PC-9 (cell line): ENCODE measurements around the gene EIF4A3. TPM values are rescaled to one million over a fixed set of nuclear protein-coding genes. Genes with fewer than 3 reads are reported as not detected.

ENCODE experiments used
- BruUV-seq: library from RNA; stranded (reverse); fragments of 400-500 nt; replicated peaks from 2 replicates; lab custom pipeline; 2021; lab: Mats Ljungman, UMichigan
- CTCF ChIA-PET: fragments of 300-600 bp; sonication (Branson Sonifier 250); formaldehyde crosslinking; loops from one replicate; lab custom pipeline; 2022; ENCODE audit warnings: antibody characterized with exemption; lab: Charles Lee
- POLR2A ChIA-PET: fragments of 300-600 bp; sonication (Branson Sonifier 250); formaldehyde crosslinking; loops from one replicate; lab custom pipeline; 2022; ENCODE audit warnings: antibody characterized with exemption; ENCODE audit not compliant: unreplicated experiment; lab: Charles Lee
- DNase-seq, 2 experiments: peaks; one replicate each; pipeline versions ENCODE4 v3.0.0 to v3.0.0-alpha.2; 2015 to 2022; ENCODE audit warnings: mixed read lengths in 1 of 2
- H2AFZ ChIP-seq: fragments of 200-600 bp; sonication (generic); 2 replicates; pipeline ENCODE4 v1.8.1; 2017; ENCODE audit warnings: antibody characterized with exemption
- H3F3A ChIP-seq: fragments of 200-600 bp; sonication (generic); 2 replicates; pipeline ENCODE4 v1.8.1; 2017; ENCODE audit warnings: antibody characterized with exemption, mild to moderate bottlenecking, low read depth; ENCODE audit not compliant: insufficient read depth
- H3K27ac ChIP-seq: fragments of 200-600 bp; sonication (generic); 2 replicates; pipeline ENCODE4 v1.6.1; 2016; ENCODE audit warnings: mixed run types
- H3K27me3 ChIP-seq: fragments of 200-600 bp; sonication (generic); 2 replicates; pipeline ENCODE4 v1.6.1; 2016; ENCODE audit warnings: low read depth, mixed run types; ENCODE audit not compliant: insufficient read depth
- H3K36me3 ChIP-seq: fragments of 200-600 bp; sonication (generic); 2 replicates; pipeline ENCODE4 v1.6.1; 2016; ENCODE audit warnings: low read depth, mixed run types
- H3K4me1 ChIP-seq: fragments of 200-600 bp; sonication (generic); replicated peaks from 2 replicates; pipeline ENCODE4 v1.6.1; 2016; ENCODE audit warnings: mixed run types; ENCODE audit not compliant: insufficient read depth
- H3K4me2 ChIP-seq: fragments of 200-600 bp; sonication (generic); 2 replicates; pipeline ENCODE4 v1.6.1; 2017; ENCODE audit warnings: mixed run types
- H3K4me3 ChIP-seq: fragments of 200-600 bp; sonication (generic); 2 replicates; pipeline ENCODE4 v1.6.1; 2016; ENCODE audit warnings: mixed run types
- H3K79me2 ChIP-seq: fragments of 200-600 bp; sonication (generic); 2 replicates; pipeline ENCODE4 v1.6.1; 2017; ENCODE audit warnings: low read depth, mixed run types
- H3K9me2 ChIP-seq: fragments of 200-600 bp; sonication (generic); 2 replicates; pipeline ENCODE4 v1.8.1; 2017; ENCODE audit warnings: mild to moderate bottlenecking; ENCODE audit not compliant: insufficient read depth
- H3K9me3 ChIP-seq: fragments of 200-600 bp; sonication (generic); 2 replicates; pipeline ENCODE4 v1.8.1; 2016; ENCODE audit warnings: low read depth; ENCODE audit not compliant: insufficient read depth
- H4K20me1 ChIP-seq: fragments of 200-600 bp; sonication (generic); 2 replicates; pipeline ENCODE4 v1.8.1; 2017; ENCODE audit not compliant: insufficient read depth
- CTCF ChIP-seq: fragments of 200-600 bp; sonication (generic); conservative IDR thresholded peaks from 2 replicates; pipeline ENCODE4 v1.6.1; 2017; ENCODE audit warnings: mixed run types, antibody characterized with exemption, mild to moderate bottlenecking, moderate library complexity
- EZH2 ChIP-seq: fragments of 200-600 bp; sonication (generic); IDR thresholded peaks from 2 replicates; pipeline ENCODE4 v1.8.0; 2017; ENCODE audit warnings: antibody characterized with exemption, low read depth
- intact Hi-C: fragments of 100-400 bp; cut with micrococcal nuclease; formaldehyde crosslinking; loops from one replicate; pipeline ENCODE4 v1.10.0; 2022; ENCODE audit not compliant: unreplicated experiment
- total RNA-seq: library from RNA; stranded (reverse); gene quantifications from 2 replicates; pipeline ENCODE4 v1.2.3, GENCODE V29; 2021

EIF4A3 gene
- total RNA-seq, 1 experiment from 2014 or later: 114 TPM

GRCh38 chr17:80117491-80118401, 29.2 kb downstream of the EIF4A3 start:
- no peak for DNase-seq
- TF ChIP-seq EZH2 (no peak), CTCF (no peak)
- ChIA-PET POLR2A (no interaction called here), CTCF (no interaction called here)
- Histone ChIP-seq H4K20me1 (no peaks in the 10 kb centered on the region), H3K9me2 (no peaks in the 10 kb centered on the region), H3K4me2 (no peak overlapping the region), H3K36me3 (no peaks in the 10 kb centered on the region), H3K79me2 (no peaks in the 10 kb centered on the region), H3K27ac (no peak overlapping the region), H3K27me3 (no peaks in the 10 kb centered on the region), H3K4me1 (no peaks in the 10 kb centered on the region), H3F3A (no peaks in the 10 kb centered on the region), H3K9me3 (no peaks in the 10 kb centered on the region), H2AFZ (no peak overlapping the region), H3K4me3 (no peak overlapping the region)
- no TSS peak for BruUV-seq
- intact Hi-C loops: no loop called here

GRCh38 chr17:80116921-80117380, 30.0 kb downstream of the EIF4A3 start:
- Histone ChIP-seq H3K9me3 (no peaks in the 10 kb centered on the region), H3K4me2 (no peak overlapping the region), H3K36me3 (no peaks in the 10 kb centered on the region), H3F3A (no peaks in the 10 kb centered on the region), H2AFZ (no peak overlapping the region), H3K79me2 (no peaks in the 10 kb centered on the region), H3K4me3 (no peak overlapping the region), H3K27ac (no peak overlapping the region), H3K4me1 (no peaks in the 10 kb centered on the region), H3K9me2 (no peaks in the 10 kb centered on the region), H4K20me1 (no peaks in the 10 kb centered on the region), H3K27me3 (no peaks in the 10 kb centered on the region)
- ChIA-PET POLR2A (no interaction called here), CTCF (no interaction called here)
- no peak for DNase-seq
- BruUV-seq: no TSS peak
- no peak for TF ChIP-seq CTCF
- no peak for TF ChIP-seq EZH2
- intact Hi-C loops: no loop called here

GRCh38 chr17:80116276-80116920, 30.5 kb downstream of the EIF4A3 start:
- POLR2A ChIA-PET: interaction anchor here (0.6 kb wide), 1 partner anchor 15 kb away, joined by 4 read pairs; the partner anchor contains the start of gene GAA
- Histone ChIP-seq H3K4me3 (no peak overlapping the region), H3K9me3 (no peaks in the 10 kb centered on the region), H3F3A (no peaks in the 10 kb centered on the region), H3K4me1 (no peaks in the 10 kb centered on the region), H3K9me2 (no peaks in the 10 kb centered on the region), H3K36me3 (no peaks in the 10 kb centered on the region), H3K79me2 (no peaks in the 10 kb centered on the region), H4K20me1 (no peaks in the 10 kb centered on the region), H3K27ac (no peak overlapping the region), H3K27me3 (no peaks in the 10 kb centered on the region), H2AFZ (no peak overlapping the region), H3K4me2 (no peak overlapping the region)
- no peak for DNase-seq
- CTCF ChIA-PET: no interaction called here
- TF ChIP-seq EZH2 (no peak), CTCF (no peak)
- BruUV-seq: no TSS peak
- intact Hi-C loops: no loop called here
